Measurements from ENCODE around the gene FGF21.

- TF ChIP-seq POLR2A (IDR thresholded peaks at IDR 0.05; ENCODE audit: low read length), result no peak
- no peak for TF ChIP-seq GATA1 (IDR thresholded peaks at IDR 0.05; ENCODE audit: low read depth, low read length)
Observed at GRCh38 chr19:48760504-48761205, 5.3 kb downstream of the FGF21 start.

All from erythroblast (primary cell).